ENCODE data around the gene SRPX2.

Gene SRPX2

GRCh38 chrX:100681599-100681998 lies 37.6 kb downstream of the SRPX2 start:
- no peak for TF ChIP-seq ZBTB10 (tag by site-specific recombination; IDR thresholded peaks at IDR 0.05)
- TF ChIP-seq MEIS1 (CRISPR knock-in tag; IDR thresholded peaks at IDR 0.05; ENCODE audit: borderline replicate concordance), result no peak
- TF ChIP-seq ZFHX2 (tag by site-specific recombination; conservative IDR thresholded peaks at IDR 0.05), result no peak
- TF ChIP-seq ZNF558 (tag by site-specific recombination; IDR thresholded peaks at IDR 0.05), result no peak
- TF ChIP-seq ZNF501 (tag by site-specific recombination; IDR thresholded peaks at IDR 0.05), result no peak
- TF ChIP-seq KLF7 (tag by site-specific recombination; IDR thresholded peaks at IDR 0.05; ENCODE audit: borderline replicate concordance), result no peak
- no peak for TF ChIP-seq ZEB2 (tag by site-specific recombination; IDR thresholded peaks at IDR 0.05)
- no peak for TF ChIP-seq ZNF600 (tag by site-specific recombination; IDR thresholded peaks at IDR 0.05)
- TF ChIP-seq PRDM1 (tag by site-specific recombination; IDR thresholded peaks at IDR 0.05), result no peak
- no peak for TF ChIP-seq ZNF169 (tag by site-specific recombination; IDR thresholded peaks at IDR 0.05)
- TF ChIP-seq ZNF677 (tag by site-specific recombination; IDR thresholded peaks at IDR 0.05), result no peak
- TF ChIP-seq ZNF645 (tag by site-specific recombination; IDR thresholded peaks at IDR 0.05), result no peak
- no peak for TF ChIP-seq ZNF473 (tag by site-specific recombination; IDR thresholded peaks at IDR 0.05)
- no peak for TF ChIP-seq FEZF1 (tag by site-specific recombination; IDR thresholded peaks at IDR 0.05)
- TF ChIP-seq ZNF561 (tag by site-specific recombination; IDR thresholded peaks at IDR 0.05; ENCODE audit: borderline replicate concordance), result no peak
- ChIA-PET CTCF (interaction anchor here (4.8 to 21.6 kb wide), 2 partner anchors 10 to 85 kb away, joined by 21 to 540 read pairs; no protein-coding TSS in a partner anchor), POLR2A (no interaction called here)
- H3K27ac ChIP-seq (ENCODE audit: extremely low read depth, low read depth, low read length), result no peak overlapping the region
- H3K4me3 ChIP-seq (ENCODE audit: low read depth, low read length), result no peak overlapping the region
- H3K9me3 ChIP-seq (ENCODE audit: control insufficient read depth, insufficient read depth, low read depth, low read length), result no peaks in the 10 kb centered on the region
- H3K4me1 ChIP-seq (ENCODE audit: control insufficient read depth, insufficient read depth, low read length), result no peaks in the 10 kb centered on the region
- peaks cover 0 to 12% of the 10 kb centered on the region in 2 experiments; a peak in 1 of 3 replicates for H3K36me3 ChIP-seq (ENCODE audit: control insufficient read depth in 2 of 2, insufficient read depth in 1 of 2, low read length in 2 of 2)

DNA sequence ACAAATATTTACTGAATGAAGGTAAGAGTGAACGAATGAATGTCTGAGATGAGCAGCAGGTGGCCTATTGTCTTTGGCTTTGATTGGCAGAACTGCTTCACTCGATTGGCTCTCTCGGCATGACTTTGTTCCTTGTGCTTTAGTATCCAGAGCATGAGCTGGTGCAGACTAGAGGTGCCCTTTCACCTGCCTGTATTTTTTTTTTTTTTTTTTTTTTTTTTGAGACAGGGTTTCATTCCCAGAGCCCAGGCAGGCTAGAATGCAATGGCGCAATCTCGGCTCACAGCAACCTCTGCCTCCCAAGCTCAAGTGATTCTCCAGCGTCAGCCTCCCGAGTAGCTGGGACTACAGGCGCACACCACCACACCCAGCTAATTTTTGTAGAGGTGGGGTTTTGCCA lies 38.9 kb downstream of the SRPX2 start:
- peaks cover 0 to 19% of the 10 kb centered on the region in 2 experiments; a peak in 1 of 3 replicates for H3K36me3 ChIP-seq (ENCODE audit: control insufficient read depth in 2 of 2, insufficient read depth in 1 of 2, low read length in 2 of 2)
- ChIA-PET POLR2A (no interaction called here), CTCF (interaction anchor here (0.7 to 21.6 kb wide), 4 partner anchors 11 to 84 kb away, joined by 3 to 540 read pairs (median 12); no protein-coding TSS in a partner anchor)
- no peak overlapping the region for H3K4me3 ChIP-seq (ENCODE audit: low read depth, low read length)
- no peaks in the 10 kb centered on the region for H3K9me3 ChIP-seq (ENCODE audit: control insufficient read depth, insufficient read depth, low read depth, low read length)
- no peak overlapping the region for H3K27ac ChIP-seq (ENCODE audit: extremely low read depth, low read depth, low read length)
- no peaks in the 10 kb centered on the region for H3K4me1 ChIP-seq (ENCODE audit: control insufficient read depth, insufficient read depth, low read length)
- no peak for TF ChIP-seq ZIC2 (tag by site-specific recombination; IDR thresholded peaks at IDR 0.05)
- TF ChIP-seq ZNF530 (tag by site-specific recombination; IDR thresholded peaks at IDR 0.05; ENCODE audit: low read depth), result no peak
- TF ChIP-seq ZSCAN30 (tag by site-specific recombination; IDR thresholded peaks at IDR 0.05), result no peak
- TF ChIP-seq ZNF704 (tag by site-specific recombination; IDR thresholded peaks at IDR 0.05), result no peak
- TF ChIP-seq, protein P1, sequence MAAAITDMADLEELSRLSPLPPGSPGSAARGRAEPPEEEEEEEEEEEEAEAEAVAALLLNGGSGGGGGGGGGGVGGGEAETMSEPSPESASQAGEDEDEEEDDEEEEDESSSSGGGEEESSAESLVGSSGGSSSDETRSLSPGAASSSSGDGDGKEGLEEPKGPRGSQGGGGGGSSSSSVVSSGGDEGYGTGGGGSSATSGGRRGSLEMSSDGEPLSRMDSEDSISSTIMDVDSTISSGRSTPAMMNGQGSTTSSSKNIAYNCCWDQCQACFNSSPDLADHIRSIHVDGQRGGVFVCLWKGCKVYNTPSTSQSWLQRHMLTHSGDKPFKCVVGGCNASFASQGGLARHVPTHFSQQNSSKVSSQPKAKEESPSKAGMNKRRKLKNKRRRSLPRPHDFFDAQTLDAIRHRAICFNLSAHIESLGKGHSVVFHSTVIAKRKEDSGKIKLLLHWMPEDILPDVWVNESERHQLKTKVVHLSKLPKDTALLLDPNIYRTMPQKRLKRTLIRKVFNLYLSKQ (tag by site-specific recombination; IDR thresholded peaks at IDR 0.05; ENCODE audit: borderline replicate concordance), result no peak
- TF ChIP-seq BCL11B (tag by site-specific recombination; IDR thresholded peaks at IDR 0.05; ENCODE audit: low read depth), result no peak
- no peak for TF ChIP-seq ZNF792 (tag by site-specific recombination; IDR thresholded peaks at IDR 0.05)
- no peak for TF ChIP-seq ZNF148 (tag by site-specific recombination; IDR thresholded peaks at IDR 0.05; ENCODE audit: borderline replicate concordance)
- no peak for TF ChIP-seq ZBTB10 (tag by site-specific recombination; IDR thresholded peaks at IDR 0.05)
- no peak for TF ChIP-seq ZNF354C (tag by site-specific recombination; IDR thresholded peaks at IDR 0.05; ENCODE audit: borderline replicate concordance, low read depth)

All from HEK293 (cell line).